IPS-20b (cell line): ENCODE results near the gene NPRL2.

ENCODE experiments used
- H3K27ac ChIP-seq: one replicate; pipeline ENCODE4 v1.5.1; 2013; ENCODE audit warnings: low read length
- H3K27me3 ChIP-seq: 2 replicates; pipeline ENCODE4 v1.6.1; 2013; ENCODE audit warnings: mild to moderate bottlenecking, low read length, inconsistent platforms; ENCODE audit not compliant: insufficient read depth
- H3K36me3 ChIP-seq: 2 replicates; pipeline ENCODE4 v1.6.1; 2013; ENCODE audit warnings: low read depth, mild to moderate bottlenecking, inconsistent platforms, low read length, moderate library complexity; ENCODE audit not compliant: insufficient read depth
- H3K4me1 ChIP-seq: 2 replicates; pipeline ENCODE4 v1.6.1; 2013; ENCODE audit warnings: mild to moderate bottlenecking, control low read depth, inconsistent platforms, low read length, moderate library complexity; ENCODE audit not compliant: insufficient read depth
- H3K4me3 ChIP-seq: 2 replicates; pipeline ENCODE4 v1.5.1; 2013; ENCODE audit warnings: mild to moderate bottlenecking, low read length, inconsistent platforms
- H3K9ac ChIP-seq: 2 replicates; pipeline ENCODE4 v1.6.1; 2013; ENCODE audit warnings: low read depth, mild to moderate bottlenecking, inconsistent platforms, low read length, moderate library complexity
- H3K9me3 ChIP-seq: 2 replicates; pipeline ENCODE4 v1.6.1; 2013; ENCODE audit warnings: mild to moderate bottlenecking, low read depth, low read length, inconsistent platforms; ENCODE audit not compliant: insufficient read depth

NPRL2 gene

GRCh38 chr3:50333744-50334328 is 16.7 kb downstream of the NPRL2 start:
- no peaks in the 10 kb centered on the region; the same call in 1 of the 2 replicates for H3K4me1 ChIP-seq
- H3K9me3 ChIP-seq: no peaks in the 10 kb centered on the region
- H3K9ac ChIP-seq: no peak overlapping the region
- peaks cover 12% of the 10 kb centered on the region for H3K27me3 ChIP-seq
- peaks cover 48% of the 10 kb centered on the region for H3K36me3 ChIP-seq
- H3K4me3 ChIP-seq: no peak overlapping the region
- no peak overlapping the region for H3K27ac ChIP-seq

DNA sequence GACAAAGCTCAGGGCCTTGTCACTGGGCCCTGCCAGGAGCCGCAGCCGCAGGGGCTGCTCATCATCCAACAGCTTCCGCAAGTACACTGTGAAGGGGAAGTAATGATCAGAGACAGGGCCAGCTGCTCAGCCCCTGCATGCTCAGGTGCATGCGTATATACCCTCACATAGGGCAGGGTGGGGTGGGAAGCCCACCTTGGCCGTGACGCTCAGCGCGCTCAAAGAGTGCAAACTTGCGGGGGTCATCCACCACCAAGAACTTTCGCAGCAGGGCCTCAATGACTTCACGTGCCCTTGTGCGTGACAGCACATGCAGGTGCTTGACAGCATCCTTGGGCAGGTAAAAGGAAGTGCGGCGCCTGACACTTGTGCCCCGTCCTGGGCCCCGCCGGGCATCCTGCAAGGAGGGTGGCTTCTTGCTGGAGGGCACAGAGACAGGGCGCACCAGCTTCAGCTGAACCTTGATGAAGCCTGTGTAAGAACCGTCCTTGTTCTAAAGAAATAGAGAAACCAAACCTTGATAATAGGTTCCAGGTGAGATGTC is 19.1 kb downstream of the NPRL2 start:
- no peak overlapping the region for H3K4me3 ChIP-seq
- no peaks in the 10 kb centered on the region for H3K27me3 ChIP-seq
- no peaks in the 10 kb centered on the region for H3K9me3 ChIP-seq
- no peak overlapping the region for H3K9ac ChIP-seq
- peaks cover 48% of the 10 kb centered on the region for H3K36me3 ChIP-seq
- no peak overlapping the region for H3K27ac ChIP-seq
- H3K4me1 ChIP-seq: no peaks in the 10 kb centered on the region; the same call in 1 of the 2 replicates

- no peaks in the 10 kb centered on the region; the same call in 1 of the 2 replicates for H3K4me1 ChIP-seq
- no peak overlapping the region for H3K27ac ChIP-seq
- peaks cover 56% of the 10 kb centered on the region for H3K36me3 ChIP-seq
- no peak overlapping the region for H3K4me3 ChIP-seq
- H3K9me3 ChIP-seq: no peaks in the 10 kb centered on the region
- H3K27me3 ChIP-seq: no peaks in the 10 kb centered on the region
- no peak overlapping the region for H3K9ac ChIP-seq
Observed at GRCh38 chr3:50330330-50330729, 20.2 kb downstream of the NPRL2 start.

- Histone ChIP-seq H3K27ac (no peak within 1 kb of the TSS), H3K4me1 (peaks cover 4% of the 10 kb centered on the region; the same call in 1 of the 2 replicates), H3K9ac (peak within 1 kb of the TSS; percentile 87), H3K27me3 (no peaks in the 10 kb centered on the region), H3K36me3 (peaks cover 50% of the 10 kb centered on the region), H3K9me3 (no peaks in the 10 kb centered on the region), H3K4me3 (peak within 1 kb of the TSS; percentile 90)
Observed at GRCh38 chr3:50327943-50328691, 22.5 kb downstream of the NPRL2 start, which contains the start of gene TUSC2. Gene TUSC2, minus strand, starts transcription at chr3:50328223. Its CDS starts 124 bp downstream, at chr3:50328099.

DNA sequence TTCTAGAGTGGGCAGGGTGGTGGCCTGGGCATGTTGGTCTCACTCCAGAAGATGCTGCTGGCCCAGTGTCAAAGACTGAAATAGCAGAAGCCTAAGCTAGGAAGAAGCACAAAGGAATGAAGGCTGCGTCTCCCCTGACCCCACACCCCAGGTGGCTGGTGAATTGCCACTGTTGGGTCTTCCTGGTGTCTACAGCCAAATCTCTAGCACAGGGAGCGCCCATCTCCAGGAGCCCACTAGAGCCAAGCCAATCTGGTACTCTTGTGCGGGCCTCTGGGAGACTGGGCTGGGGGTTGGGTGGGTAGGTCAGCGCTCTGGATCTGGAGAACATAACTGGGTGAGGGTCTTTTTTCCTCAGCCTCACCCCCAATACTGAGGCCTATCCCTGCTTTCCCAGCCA is 23.4 kb downstream of the NPRL2 start:
- Histone ChIP-seq H3K27ac (no peak overlapping the region), H3K36me3 (peaks cover 45% of the 10 kb centered on the region)

GRCh38 chr3:50326182-50326541 is 24.4 kb downstream of the NPRL2 start:
- Histone ChIP-seq H3K27me3 (no peaks in the 10 kb centered on the region), H3K4me1 (peaks cover 7% of the 10 kb centered on the region; the same call in 1 of the 2 replicates), H3K4me3 (no peak overlapping the region), H3K9ac (no peak overlapping the region), H3K27ac (no peak overlapping the region), H3K9me3 (no peaks in the 10 kb centered on the region), H3K36me3 (peaks cover 36% of the 10 kb centered on the region)

More for the DNA sequence above, 23.4 kb downstream of the NPRL2 start:
- no peaks in the 10 kb centered on the region for H3K9me3 ChIP-seq
- no peaks in the 10 kb centered on the region for H3K27me3 ChIP-seq
- peak overlapping the region; percentile 87 for H3K9ac ChIP-seq
- peaks cover 7% of the 10 kb centered on the region; the same call in 1 of the 2 replicates for H3K4me1 ChIP-seq
- peak overlapping the region; percentile 90 for H3K4me3 ChIP-seq

DNA sequence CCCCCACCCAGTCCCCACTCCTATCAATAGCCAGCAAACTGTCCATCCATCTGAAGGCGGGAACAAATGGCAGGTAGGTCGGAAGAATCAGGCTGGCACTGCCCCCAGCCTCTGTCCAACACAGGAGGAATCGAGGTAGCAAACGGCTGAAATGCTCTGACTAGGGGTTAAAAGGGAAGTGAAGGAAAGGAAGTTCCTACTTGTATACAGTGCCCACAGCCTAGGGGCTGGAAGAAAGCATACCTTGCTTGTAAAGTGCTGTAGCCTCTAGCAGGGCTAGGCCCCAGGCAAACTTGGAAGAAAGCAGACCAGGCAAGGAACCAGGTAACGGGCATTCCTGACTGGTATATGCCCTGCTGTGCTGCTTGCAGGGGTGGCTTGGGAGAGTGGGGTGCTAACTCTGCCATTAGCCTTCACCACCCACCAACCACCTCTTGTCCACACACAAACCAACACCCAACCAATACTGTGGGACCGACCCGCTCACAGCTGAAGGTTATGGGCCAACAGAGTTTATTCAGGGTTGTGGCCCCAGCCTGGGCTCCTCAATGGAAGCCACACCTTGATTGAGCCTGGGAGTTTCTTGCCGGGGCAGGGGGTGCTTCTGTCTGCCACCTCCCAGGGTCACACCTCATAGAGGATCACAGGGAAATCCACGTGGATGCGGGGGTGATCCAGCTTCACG is 24.9 kb downstream of the NPRL2 start:
- Histone ChIP-seq H3K9ac (no peak overlapping the region), H3K9me3 (no peaks in the 10 kb centered on the region), H3K4me3 (no peak overlapping the region), H3K36me3 (peaks cover 30% of the 10 kb centered on the region), H3K27ac (no peak overlapping the region), H3K27me3 (no peaks in the 10 kb centered on the region), H3K4me1 (peaks cover 7% of the 10 kb centered on the region; the same call in 1 of the 2 replicates)

DNA sequence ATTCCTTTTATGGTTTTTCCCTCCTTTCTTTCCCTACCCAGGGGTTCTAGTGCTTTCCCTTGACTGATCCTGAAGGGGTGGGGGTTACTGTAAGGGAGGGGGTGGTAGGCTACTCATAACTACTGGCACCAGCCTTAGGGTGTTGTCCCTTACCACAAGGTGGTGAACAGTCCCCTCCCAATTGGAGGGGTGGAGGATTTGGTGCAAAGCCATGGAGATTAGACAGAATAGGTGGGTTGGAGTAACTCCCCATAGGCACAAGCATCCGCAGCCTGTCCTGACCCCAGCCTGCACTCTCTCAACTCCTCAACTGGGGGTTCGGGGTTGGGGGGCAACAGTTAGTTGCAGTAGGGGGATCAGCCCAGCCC is 25.5 kb downstream of the NPRL2 start:
- H3K9me3 ChIP-seq: no peaks in the 10 kb centered on the region
- H3K4me1 ChIP-seq: peaks cover 7% of the 10 kb centered on the region; the same call in 1 of the 2 replicates
- H3K27ac ChIP-seq: no peak overlapping the region
- H3K27me3 ChIP-seq: no peaks in the 10 kb centered on the region
- H3K9ac ChIP-seq: no peak overlapping the region
- peaks cover 25% of the 10 kb centered on the region for H3K36me3 ChIP-seq
- no peak overlapping the region for H3K4me3 ChIP-seq

DNA sequence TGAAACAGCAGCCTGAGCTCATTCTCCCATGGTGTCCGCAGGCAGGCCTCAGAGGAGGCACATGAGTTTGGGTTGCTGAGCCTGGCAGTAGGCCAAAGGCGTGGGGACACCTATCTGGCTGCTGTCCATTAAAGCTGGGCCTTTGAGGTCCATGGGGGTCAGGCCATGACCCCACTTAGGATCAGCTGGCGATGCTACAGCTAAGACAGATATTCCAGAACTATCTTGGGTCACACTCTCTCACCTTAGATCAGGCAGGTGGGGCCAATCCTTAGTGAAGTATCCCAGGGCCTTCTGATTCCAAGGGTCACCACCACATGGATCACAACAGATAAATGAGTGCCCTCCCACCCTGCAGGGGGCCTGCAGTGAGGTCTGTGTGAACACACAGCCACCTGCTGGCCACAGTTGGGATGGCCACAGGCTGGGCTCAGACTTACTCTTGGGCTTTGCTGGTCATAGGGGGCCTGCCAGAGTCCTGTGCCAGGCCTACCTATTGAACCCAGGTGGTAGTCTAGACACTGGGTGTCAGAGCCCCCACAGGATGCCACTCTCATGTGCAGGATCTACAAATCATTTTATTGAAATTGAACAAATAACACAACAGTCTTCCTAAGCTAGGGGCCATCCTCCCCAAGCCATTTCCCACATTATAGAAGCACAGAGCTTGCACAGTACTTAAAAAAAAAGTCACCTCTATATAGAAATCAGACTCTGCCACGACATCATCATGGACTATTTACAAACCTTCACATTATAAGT is 26.0 kb downstream of the NPRL2 start:
- Histone ChIP-seq H3K4me1 (peaks cover 7% of the 10 kb centered on the region; the same call in 1 of the 2 replicates), H3K9me3 (no peaks in the 10 kb centered on the region), H3K27ac (no peak overlapping the region), H3K4me3 (no peak overlapping the region), H3K36me3 (peaks cover 25% of the 10 kb centered on the region), H3K9ac (no peak overlapping the region), H3K27me3 (no peaks in the 10 kb centered on the region)

DNA sequence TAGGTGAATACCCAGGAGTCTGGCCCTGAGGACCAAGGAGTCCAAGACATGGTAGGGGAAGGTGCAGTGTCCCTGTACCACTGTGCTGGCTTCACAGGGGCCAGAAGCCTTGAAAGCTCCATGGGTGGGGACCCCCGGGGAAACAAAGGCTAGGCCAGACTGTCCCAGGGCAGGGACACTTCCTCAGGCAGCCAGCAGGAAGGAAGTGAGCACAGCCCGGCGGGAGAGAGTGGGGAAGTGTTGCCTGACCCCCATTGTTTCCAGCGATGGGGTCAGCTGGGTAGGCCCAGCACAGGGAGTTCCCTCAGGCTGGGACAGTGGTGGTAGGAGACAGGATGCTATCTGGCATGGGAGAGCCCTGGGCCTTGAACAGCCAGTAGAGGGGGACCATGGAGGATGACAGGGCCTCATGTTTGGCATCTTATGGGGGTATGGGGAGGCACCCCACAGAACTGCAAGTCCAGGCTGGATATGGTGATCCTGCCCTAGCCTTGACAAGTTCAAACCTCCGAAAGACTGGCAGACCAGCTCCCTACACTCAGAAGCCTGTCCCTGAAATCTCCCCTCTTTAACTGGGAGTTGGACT is 26.9 kb downstream of the NPRL2 start:
- Histone ChIP-seq H3K9me3 (no peaks in the 10 kb centered on the region), H3K9ac (no peak overlapping the region; the same call in 1 of the 2 replicates), H3K27ac (no peak overlapping the region), H3K4me3 (no peak overlapping the region), H3K27me3 (no peaks in the 10 kb centered on the region), H3K4me1 (peaks cover 7% of the 10 kb centered on the region; the same call in 1 of the 2 replicates), H3K36me3 (peaks cover 29% of the 10 kb centered on the region)
